GM21825 (cell line): ENCODE results near the gene HSPA12B.
A peak's percentile ranks its signal among the peaks of the same experiment; 100 is the strongest.
"Not testable (repeated sequence)": the region's sequence is repeated elsewhere in the genome, so short reads cannot be mapped to it uniquely, and the experiment has no call there.

ENCODE experiments used
- ATAC-seq: cut with Tn5 transposase; IDR thresholded peaks from one replicate; pipeline ENCODE4 v1.9.1; 2021; ENCODE audit warnings: mild to moderate bottlenecking, moderate library complexity; ENCODE audit not compliant: unreplicated experiment

The HSPA12B gene

DNA sequence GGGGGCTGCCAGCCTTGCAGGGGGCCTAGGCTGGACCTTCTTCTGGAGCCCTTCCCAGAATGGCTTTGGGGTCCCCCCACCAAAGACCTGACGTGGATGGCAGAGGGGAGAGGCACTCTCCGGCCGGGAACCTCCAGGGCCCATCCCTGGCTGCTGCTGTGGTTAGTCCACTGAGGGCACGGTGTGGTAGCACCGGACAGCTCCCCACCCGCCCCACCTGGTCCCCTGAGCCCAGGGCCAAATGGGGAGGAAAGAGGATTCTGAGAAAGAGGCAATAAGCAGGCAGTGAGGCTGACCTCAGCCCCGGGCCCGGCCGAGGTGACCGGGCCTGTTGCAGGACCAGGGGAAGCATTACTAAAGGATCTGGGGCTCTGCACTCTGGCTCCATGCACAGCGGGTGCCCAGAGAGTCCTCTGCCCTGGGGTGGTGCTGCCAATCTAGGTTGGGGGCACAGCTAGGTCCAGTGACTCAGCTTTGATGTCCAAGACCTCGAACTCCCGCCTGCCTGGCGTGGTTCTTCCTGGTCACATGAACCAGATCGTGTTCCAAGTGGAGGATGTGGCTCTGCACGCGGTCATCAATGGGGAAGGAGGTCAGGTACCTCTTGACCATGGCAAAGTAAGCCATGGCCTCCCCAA, 51.9 kb downstream of the HSPA12B start:
- no peak for ATAC-seq

DNA sequence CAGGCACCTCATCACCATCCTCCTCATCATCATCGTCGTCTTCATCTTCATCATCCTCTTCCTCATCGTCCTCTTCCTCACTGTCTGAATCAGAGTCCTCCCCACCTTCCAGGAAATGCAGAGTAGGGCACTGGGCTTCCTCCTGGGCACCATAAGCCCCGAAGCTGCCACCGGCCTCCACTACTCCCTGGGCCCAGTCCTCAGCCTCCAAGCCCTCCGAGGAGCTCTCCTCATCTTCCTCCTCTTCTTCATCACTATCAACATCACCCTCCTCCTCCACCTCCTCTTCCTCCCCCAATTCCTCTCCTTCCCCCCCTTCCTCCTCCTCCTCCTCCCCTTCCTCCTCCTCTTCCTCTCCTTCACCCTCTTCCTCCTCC, 52.4 kb downstream of the HSPA12B start:
- ATAC-seq = no peak

DNA sequence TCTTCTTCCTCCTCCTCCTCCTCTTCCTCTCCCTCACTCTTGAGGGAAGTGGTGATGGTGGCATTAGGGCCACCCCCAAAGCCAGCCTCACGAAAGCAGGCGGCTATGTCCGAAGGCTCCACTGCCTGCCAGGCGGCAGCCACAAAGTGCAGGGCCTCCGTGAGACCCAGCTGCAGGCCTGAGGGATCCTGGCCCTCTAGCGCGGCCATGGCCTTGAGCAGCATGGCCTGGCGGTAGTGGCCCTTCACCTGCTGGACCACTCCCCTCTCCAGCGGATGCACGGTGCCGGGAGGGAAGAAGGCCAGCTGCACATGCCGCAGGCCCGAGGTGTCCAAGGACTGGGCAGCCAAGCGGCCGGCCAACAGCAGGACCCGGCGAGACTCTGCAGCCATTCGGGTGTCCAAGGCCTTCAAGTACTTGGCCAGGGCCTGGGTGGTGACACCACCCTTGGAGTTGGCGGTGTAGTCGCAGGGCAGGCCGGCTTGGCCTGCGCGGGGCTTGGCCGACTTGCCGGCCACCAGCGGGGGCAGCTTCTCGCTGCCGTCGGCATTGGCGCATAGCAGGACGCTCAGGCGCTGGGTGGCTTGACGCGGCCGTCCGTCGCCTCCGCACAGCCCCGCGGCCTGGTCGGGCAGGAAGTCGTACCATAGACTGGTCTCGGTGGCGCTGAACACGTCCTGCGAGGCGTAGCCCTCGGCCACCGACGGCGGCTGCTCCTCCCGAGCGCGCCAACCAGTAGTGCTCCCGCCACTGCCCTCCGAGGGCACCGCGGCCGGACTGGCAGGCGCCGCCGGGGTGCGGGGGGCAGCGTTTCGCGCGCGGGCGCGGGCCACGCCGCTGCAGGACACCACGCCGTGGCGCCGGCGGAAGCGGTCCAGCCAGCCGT, 53.0 kb downstream of the HSPA12B start:
- no peak for ATAC-seq

DNA sequence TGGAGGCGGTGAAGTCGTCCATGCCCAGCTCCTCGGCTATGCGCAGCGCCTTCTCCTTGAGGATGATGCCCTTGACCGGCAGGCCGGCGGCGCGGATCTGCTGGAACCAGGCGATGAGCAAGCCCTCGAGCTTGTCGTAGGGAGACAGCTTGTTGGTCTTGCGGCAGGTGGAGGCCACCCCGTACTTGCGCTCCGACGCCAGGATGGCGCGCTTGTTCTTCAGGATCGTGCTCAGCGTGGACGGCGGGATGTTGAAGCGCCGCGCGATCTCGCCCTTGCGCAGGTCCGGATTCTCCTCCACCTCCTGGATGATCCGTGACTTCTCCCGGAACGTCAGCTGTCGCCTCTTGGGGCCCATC, 53.6 kb downstream of the HSPA12B start:
- ATAC-seq = peak; percentile 17

DNA sequence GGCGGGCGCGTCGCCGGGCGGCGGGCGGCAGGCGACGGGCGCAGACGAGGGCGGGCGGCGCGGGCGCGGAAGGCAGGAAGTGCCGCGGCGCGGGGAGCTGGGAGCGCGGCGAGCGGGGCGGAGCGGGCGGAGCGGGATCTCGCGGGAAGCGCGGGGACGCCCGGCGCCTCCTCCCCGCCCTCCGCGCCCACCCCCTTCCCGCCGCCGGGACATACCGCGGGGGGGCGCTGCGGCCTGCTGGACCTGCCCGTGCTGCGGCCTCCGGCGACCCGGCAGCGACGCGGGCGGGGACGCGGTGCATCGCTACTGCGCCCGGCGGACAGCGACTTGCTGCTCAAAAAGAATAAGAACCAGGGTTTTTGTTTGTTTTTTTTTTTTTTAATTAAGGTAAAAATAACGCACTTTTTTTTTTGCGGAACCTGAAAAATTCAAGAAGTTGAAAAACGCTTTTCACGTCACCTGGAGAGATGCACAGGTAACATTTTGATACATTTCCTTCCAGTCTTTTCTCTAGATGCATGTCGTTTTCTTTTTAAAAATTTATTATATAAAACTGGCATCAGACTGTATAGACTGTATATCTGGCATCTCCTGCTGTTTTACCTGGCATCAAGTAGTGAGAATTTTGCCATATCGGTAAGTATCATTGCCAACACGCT, 54.3 kb downstream of the HSPA12B start, which contains the start of gene CENPB:
Gene CENPB, minus strand, starts transcription at position 76 of the 659 bp plus-strand sequence. CDS start 257 bp downstream, outside the sequence.
- peak; percentile 78 for ATAC-seq

DNA sequence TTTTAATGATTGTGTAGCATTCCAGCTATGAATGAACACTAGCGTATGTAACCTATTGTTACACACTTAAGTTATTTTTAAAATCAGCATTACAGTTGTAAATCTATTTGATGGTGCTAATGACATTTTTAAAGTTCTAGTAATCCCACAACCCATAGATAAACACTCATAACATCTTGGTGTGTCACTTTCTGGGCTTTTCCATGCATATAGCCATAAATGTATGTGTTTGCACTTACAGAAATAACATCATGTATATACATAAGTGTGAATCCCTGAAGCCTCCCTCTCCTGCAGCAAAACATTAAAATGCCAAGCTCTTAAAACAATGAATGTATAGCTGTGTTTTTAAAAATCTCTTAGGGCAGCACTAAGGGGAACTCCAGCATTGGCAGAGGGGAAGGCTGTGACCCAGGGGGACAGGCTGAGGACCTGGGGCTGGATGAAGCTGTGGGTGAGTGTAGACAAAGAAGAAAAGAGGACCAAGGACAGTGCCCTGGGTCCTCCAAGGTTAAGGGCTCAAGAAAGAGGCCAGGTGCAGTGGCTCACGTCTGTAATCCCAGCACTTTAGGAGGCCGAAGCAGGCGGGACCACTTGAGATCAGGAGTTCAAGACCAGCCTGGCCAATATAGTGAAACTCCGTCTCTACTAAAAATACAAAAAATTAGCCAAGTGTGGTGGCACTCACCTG, 55.0 kb downstream of the HSPA12B start:
- no peak for ATAC-seq

DNA sequence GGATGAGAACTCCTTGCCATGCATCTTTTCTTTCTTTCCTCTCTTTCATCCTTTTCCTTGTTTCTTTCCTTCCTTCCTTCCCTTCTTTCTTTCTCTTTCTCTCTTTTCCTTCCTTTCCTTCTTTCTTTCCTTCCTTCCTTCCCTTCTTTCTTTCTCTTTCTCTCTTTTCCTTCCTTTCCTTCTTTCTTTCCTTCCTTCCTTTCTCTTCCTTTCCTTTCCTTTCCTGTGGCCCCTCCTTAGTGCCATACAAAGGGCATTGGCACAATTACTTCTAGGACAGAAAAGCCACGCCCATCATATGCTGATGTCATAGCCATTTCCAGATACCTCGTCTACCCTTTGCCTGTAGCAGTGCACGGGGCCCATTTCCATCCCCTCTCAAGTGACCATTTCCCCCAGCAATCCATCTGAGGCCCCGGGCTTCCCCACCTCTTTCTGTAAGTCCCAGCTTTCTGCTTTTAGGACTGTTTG, 56.2 kb downstream of the HSPA12B start:
- ATAC-seq = no peak

DNA sequence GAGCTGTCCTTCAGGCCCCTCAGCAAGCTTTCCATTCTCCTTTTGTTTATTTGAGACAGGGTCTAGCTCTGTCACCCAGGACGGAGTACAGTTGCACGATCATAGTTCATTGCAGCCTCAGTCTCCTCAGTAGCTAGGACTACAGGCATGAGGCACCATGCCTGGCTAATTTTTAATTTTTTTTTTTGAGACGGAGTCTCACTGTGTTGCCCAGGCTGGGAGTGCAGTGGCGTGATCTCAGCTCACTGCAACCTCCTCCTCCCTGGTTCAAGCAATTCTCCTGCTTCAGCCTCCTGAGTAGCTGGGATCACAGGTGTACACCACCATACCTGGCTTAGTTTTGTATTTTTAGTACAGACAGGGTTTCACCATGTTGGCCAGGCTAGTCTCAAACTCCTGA, 56.7 kb downstream of the HSPA12B start:
- not testable (repeated sequence) for ATAC-seq

DNA sequence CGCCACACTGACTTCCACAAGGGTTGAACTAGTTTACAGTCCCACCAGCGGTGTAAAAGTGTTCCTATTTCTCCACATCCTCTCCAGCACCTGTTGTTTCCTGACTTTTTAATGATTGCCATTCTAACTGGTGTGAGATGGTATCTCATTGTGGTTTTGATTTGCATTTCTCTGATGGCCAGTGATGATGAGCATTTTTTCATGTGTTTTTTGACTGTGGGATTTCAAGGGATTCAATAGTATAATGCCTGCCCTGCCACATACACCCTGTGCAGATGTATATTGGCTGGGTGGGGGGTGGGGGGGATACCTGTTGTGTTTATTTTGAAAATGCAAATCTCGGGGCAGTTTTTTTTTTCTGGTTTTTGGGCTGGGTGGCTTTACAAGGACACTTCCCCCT, 61.7 kb downstream of the HSPA12B start:
- ATAC-seq = not testable (repeated sequence)

DNA sequence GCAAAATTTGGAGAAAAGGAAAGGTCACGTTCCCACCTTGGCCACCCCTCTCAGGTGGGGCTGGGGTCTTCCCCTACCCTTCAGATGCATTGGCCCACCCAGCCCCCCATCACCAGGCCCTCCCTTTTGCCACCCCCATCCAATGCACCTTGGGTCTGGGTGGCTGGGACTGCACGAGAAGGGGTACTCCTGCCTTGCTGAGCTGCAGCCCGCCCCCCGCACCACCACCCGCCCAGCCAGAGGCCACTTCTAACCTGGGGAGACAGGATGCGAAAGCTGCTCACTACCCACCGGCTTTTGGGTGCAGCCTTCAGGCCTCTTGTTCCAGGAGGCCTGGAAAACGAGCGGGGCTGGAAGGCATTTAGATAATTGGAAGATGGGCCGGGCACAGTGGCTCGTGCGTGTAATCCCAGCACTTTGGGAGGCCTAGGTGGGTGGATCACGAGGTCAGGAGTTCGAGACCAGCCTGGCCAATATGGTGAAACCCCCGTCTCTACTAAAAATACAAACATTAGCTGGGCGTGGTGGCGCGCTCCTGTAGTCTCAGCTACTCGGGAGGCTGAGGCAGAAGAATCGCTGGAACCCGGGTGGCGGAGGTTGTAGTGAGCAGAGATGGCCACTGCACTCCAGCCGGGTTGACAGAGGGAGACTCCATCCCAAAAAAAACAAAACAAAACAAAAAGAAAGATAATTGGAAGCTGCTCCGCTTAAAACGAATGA, 62.4 kb downstream of the HSPA12B start:
- no peak for ATAC-seq

DNA sequence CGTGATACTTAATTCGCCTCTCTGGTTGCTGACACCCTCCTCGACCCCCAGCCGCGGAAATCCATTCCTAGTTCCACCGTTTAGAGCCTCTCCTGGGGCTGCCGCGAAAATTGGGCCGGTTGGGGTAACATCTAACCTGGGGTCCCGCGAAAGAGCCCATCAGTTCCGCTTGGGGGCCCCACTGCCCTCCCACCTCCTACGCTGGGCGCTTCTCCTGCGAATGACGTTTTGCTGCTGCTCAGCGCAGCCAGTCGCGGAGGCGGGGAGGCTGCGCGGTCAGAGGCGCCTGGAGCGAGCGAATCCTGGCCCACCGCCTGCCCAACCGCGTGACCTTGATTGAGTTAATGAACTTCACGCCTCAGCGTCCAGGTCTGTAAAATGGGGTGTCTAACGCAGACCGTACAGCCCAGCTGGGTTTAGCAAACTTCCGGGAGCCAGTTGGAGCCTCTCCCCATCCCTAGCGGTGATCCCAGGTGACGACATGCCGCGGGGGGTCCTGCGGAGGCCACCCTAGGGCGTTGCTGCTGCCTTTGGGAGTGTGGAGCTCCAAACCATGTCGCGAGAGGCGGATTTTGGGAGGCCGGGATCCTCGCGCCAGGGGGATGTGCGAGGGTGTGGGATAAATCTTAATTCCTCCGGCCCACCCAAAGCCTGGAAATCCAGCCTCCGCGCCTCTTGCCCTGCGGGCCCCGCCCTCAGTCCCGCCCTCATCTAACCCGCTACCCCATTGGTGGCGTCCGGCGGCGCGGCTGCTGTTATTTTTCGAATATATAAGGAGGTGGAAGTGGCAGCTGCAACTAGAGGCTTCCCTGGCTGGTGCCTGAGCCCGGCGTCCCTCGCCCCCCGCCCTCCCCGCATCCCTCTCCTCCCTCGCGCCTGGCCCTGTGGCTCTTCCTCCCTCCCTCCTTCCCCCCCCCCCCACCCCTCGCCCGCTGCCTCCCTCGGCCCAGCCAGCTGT, 63.3 kb downstream of the HSPA12B start, which contains the start of gene CDC25B:
Gene CDC25B, plus strand, starts transcription at position 800 of the 958 bp plus-strand sequence. CDS start 222 bp downstream, outside the sequence.
- ATAC-seq = peak; percentile 57

DNA sequence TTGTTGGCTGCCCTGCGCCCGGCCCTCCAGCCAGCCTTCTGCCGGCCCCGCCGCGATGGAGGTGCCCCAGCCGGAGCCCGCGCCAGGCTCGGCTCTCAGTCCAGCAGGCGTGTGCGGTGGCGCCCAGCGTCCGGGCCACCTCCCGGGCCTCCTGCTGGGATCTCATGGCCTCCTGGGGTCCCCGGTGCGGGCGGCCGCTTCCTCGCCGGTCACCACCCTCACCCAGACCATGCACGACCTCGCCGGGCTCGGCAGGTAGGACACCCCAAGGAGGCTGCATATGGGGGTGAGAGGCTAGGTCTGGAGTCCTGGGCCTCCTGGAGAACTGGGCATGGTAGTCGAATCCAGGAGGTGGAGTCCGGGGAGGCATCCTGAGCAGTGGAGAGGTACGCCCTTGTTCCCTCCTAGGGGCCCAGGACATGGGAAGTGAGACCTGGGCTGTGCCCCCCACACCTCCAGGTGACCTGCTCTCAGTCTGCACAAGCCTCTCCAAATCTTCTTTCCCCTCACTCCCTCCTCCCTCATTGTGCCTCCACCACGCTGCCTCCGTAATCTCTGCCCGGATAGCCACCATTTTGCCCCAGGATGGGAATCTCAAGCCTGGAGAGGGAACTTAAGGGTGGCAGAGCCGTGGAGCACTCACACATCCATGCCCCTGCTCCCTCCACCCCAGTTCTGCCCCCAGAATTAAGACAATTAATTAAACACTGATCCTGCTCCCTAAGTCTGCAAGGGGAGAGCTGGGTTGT, 64.2 kb downstream of the HSPA12B start:
- peak; percentile 9 for ATAC-seq

DNA sequence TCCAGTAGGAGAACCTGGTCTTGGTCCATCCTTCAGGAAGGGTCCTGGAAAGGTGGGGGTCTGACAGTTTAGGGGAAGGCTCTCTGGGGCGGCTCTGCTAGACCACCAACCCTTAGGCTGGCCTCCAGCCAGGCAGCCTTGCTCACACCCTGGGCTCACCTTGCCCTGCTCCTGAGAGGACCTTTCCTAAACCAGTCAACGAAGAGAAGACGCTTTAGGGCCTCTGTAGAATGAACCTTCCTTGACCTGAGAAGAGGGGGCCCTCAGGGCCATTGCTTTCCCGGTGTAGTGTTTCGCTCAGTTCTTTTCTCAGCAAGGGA, 64.7 kb downstream of the HSPA12B start:
- no peak for ATAC-seq

DNA sequence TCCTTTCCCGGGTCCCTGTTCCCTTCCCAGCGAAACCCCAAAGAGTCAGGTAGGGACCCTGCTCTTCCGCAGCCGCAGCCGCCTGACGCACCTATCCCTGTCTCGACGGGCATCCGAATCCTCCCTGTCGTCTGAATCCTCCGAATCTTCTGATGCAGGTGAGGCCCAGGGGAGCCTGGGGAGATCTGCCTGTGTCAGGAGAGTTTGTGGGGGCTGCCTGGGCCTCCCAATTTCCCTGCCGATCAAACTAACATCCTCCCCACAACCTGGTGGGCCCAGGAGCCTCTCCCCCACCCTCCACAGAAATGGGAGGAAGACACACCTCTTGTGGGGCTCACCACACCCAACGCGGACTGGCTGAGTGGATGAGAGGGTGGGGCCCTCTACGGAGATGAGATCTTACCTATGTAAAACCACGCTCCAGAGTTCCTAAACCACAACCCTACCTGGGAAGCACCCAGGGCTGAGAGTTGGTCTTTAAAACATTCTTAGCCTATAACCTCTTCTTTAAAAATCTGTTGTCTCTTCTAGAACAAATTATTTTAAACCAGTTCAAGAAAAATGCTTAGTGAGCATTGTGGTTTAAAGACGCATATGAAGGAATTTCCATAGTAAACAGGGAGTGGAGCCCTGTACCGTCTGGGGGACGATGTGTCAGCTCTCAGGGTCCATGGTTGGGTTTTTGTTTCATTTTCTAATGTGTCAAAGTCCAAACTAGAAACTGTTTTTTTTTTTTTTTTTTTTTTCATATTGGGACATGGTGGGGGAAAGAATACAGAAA, 65.3 kb downstream of the HSPA12B start:
- ATAC-seq = no peak

DNA sequence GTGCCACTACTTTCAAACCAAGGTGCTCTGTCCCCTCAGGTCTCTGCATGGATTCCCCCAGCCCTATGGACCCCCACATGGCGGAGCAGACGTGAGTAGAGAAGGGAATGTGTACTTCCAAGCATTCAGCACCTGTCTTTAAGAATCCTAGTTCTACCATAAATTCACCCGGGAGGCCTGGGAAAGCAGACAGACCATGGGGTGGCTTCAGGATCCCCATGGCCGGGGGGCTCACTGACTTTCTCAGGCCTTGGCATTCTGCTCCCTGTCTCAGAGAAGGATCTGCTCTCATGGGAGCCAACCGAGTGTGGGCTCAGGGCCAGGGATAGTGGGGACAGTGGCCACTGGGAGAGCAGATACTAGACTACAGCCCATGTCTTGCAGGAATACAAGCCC, 65.9 kb downstream of the HSPA12B start:
- no peak for ATAC-seq

DNA sequence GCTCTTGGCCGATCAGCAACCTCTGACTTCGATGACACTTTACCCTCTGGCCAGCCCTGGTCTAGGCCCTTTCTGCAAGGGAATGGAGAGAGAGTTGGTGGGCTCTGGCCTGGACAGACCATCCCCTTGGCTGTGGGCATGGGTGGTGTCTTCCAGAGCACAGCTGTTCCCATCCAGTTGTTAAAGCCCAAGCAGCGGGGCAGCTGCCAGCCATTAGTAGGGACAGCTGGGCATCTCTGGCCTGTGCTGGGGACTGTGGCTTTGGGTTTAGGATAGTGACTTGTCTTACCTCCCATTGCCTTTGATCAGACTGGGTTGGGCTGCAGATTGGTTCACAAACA, 66.4 kb downstream of the HSPA12B start:
- no peak for ATAC-seq

DNA sequence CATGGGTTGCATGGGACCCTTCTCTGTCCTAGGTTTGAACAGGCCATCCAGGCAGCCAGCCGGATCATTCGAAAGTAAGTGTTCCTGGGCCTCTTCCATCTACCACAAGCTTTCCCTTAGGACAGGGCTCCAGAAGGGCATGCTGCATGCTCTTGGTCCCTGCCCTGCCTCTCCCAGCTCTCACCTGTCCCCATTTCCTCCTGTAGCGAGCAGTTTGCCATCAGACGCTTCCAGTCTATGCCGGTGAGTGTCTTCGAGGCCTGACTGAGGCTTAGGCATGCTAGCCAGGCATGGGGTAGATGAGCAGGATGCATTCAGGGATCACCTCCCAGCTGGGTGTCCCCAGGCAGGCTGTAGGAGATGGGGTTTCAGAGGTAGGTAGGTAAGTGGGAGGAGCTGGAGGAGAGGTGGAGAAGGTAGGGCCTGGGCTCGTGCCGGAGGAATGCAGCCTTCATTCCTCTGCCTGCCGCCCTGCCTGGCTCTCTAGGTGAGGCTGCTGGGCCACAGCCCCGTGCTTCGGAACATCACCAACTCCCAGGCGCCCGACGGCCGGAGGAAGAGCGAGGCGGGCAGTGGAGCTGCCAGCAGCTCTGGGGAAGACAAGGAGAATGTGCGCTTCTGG, 67.9 kb downstream of the HSPA12B start:
- ATAC-seq = no peak

DNA sequence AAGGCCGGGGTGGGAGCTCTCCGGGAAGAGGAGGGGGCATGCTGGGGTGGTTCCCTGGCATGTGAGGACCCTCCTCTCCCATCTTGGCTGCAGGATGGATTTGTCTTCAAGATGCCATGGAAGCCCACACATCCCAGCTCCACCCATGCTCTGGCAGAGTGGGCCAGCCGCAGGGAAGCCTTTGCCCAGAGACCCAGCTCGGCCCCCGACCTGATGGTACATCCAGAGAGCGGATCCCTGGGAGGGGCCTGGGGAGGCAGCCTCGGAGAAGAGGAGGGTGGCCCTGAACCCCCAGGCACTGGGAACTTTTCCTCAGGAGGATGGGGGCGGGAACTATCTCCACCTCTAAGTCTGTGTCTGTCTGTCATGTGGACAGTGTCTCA, 68.4 kb downstream of the HSPA12B start:
- ATAC-seq = no peak
